MM.1S (cell line): ENCODE data around the gene TBL1XR1.

ENCODE experiments used
- DNase-seq: peaks from one replicate; pipeline ENCODE4 v3.0.0-alpha.2; 2015
- H2AFZ ChIP-seq: fragments of 300-600 bp; sonication (generic); 2 replicates; pipeline ENCODE4 v1.6.0; 2016; ENCODE audit warnings: antibody characterized with exemption, low read length
- H3F3A ChIP-seq: fragments of 300-600 bp; sonication (generic); 2 replicates; pipeline ENCODE4 v1.6.1; 2016; ENCODE audit warnings: mild to moderate bottlenecking, antibody characterized with exemption, low read length, moderate library complexity, mixed read lengths; ENCODE audit not compliant: insufficient read depth
- H3K27ac ChIP-seq: fragments of 300-600 bp; sonication (generic); 2 replicates; pipeline ENCODE4 v1.5.1; 2016; ENCODE audit warnings: mild to moderate bottlenecking, low read length
- H3K27me3 ChIP-seq: fragments of 300-600 bp; sonication (generic); replicated peaks from 2 replicates; pipeline ENCODE4 v1.6.0; 2016; ENCODE audit warnings: low read length; ENCODE audit not compliant: insufficient read depth
- H3K36me3 ChIP-seq: fragments of 300-600 bp; sonication (generic); replicated peaks from 2 replicates; pipeline ENCODE4 v1.6.1; 2016; ENCODE audit warnings: mild to moderate bottlenecking, low read length, mixed read lengths; ENCODE audit not compliant: insufficient read depth
- H3K4me1 ChIP-seq: fragments of 300-600 bp; sonication (generic); 2 replicates; pipeline ENCODE4 v1.6.1; 2016; ENCODE audit warnings: low read length, mixed read lengths
- H3K4me2 ChIP-seq: fragments of 300-600 bp; sonication (generic); 2 replicates; pipeline ENCODE4 v1.6.0; 2016; ENCODE audit warnings: low read depth, low read length
- H3K4me3 ChIP-seq: fragments of 300-600 bp; sonication (generic); 2 replicates; pipeline ENCODE4 v1.5.1; 2016; ENCODE audit warnings: low read length, mixed read lengths
- H3K79me2 ChIP-seq: fragments of 300-600 bp; sonication (generic); 2 replicates; pipeline ENCODE4 v1.6.1; 2016; ENCODE audit warnings: mixed run types, low read length, mixed read lengths
- H3K9ac ChIP-seq: fragments of 300-600 bp; sonication (generic); 2 replicates; pipeline ENCODE4 v1.6.1; 2016; ENCODE audit warnings: low read length, mixed read lengths
- H3K9me2 ChIP-seq: fragments of 300-600 bp; sonication (generic); replicated peaks from 2 replicates; pipeline ENCODE4 v1.6.1; 2016; ENCODE audit warnings: mild to moderate bottlenecking, low read length, mixed read lengths; ENCODE audit not compliant: insufficient read depth
- H3K9me3 ChIP-seq: fragments of 300-600 bp; sonication (generic); replicated peaks from 2 replicates; pipeline ENCODE4 v1.6.1; 2016; ENCODE audit warnings: mild to moderate bottlenecking, low read length, mixed read lengths; ENCODE audit not compliant: insufficient read depth
- H4K20me1 ChIP-seq: fragments of 300-600 bp; sonication (generic); 2 replicates; pipeline ENCODE4 v1.6.1; 2016; ENCODE audit warnings: mild to moderate bottlenecking, low read length, moderate library complexity, mixed read lengths; ENCODE audit not compliant: insufficient read depth
- EZH2 ChIP-seq: fragments of 300-600 bp; sonication (generic); optimal IDR thresholded peaks from 2 replicates; pipeline ENCODE3; 2017; ENCODE audit warnings: low read depth, mild to moderate bottlenecking, antibody characterized with exemption, low read length, mixed read lengths
- EZH2phosphoT487 ChIP-seq: fragments of 300-600 bp; sonication (generic); IDR thresholded peaks from 2 replicates; pipeline ENCODE4 v1.6.1; 2018; ENCODE audit warnings: antibody characterized with exemption, low read length
- TF ChIP-seq, protein P1 (sequence below): fragments of 300-600 bp; sonication (generic); IDR thresholded peaks from 2 replicates; pipeline ENCODE4 v1.5.1; 2016; ENCODE audit warnings: antibody characterized with exemption, low read length, mixed read lengths

TBL1XR1 gene

DNA sequence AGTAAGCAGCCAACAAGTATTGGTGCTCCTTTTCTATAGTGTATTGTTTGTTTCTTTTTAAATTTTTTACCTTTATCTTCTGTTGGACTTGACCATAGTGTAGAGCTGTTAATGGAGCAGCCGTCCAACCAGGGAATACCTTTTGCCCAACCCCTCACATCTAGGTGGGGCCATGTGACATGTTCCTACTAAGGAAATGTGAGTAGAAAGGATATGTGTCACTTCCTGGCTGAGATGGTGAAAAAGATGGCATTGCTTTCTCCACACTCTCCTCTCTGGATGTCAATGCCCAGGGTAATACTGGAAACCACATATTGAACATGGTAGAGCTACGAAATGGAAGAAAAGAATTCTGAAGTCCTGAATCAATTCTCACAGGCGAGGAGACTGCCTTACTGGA is 218.8 kb downstream of the TBL1XR1 start:
- Histone ChIP-seq H3K27me3 (no peaks in the 10 kb centered on the region), H2AFZ (no peak overlapping the region)
- DNase-seq, result no peak

GRCh38 chr3:176977331-176977730 is 220.0 kb downstream of the TBL1XR1 start:
- TF ChIP-seq EZH2phosphoT487, result no peak
- TF ChIP-seq, protein P1, sequence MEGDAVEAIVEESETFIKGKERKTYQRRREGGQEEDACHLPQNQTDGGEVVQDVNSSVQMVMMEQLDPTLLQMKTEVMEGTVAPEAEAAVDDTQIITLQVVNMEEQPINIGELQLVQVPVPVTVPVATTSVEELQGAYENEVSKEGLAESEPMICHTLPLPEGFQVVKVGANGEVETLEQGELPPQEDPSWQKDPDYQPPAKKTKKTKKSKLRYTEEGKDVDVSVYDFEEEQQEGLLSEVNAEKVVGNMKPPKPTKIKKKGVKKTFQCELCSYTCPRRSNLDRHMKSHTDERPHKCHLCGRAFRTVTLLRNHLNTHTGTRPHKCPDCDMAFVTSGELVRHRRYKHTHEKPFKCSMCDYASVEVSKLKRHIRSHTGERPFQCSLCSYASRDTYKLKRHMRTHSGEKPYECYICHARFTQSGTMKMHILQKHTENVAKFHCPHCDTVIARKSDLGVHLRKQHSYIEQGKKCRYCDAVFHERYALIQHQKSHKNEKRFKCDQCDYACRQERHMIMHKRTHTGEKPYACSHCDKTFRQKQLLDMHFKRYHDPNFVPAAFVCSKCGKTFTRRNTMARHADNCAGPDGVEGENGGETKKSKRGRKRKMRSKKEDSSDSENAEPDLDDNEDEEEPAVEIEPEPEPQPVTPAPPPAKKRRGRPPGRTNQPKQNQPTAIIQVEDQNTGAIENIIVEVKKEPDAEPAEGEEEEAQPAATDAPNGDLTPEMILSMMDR, result no peak
- no peak for TF ChIP-seq EZH2
- Histone ChIP-seq H3K79me2 (no peaks in the 10 kb centered on the region), H3K9me3 (no peaks in the 10 kb centered on the region), H4K20me1 (no peaks in the 10 kb centered on the region), H3K27ac (no peak overlapping the region), H3K4me3 (no peak overlapping the region), H3K27me3 (no peaks in the 10 kb centered on the region), H3K36me3 (no peaks in the 10 kb centered on the region), H3K9ac (no peak overlapping the region), H3F3A (no peaks in the 10 kb centered on the region), H2AFZ (no peak overlapping the region), H3K4me2 (no peak overlapping the region), H3K9me2 (no peaks in the 10 kb centered on the region), H3K4me1 (no peaks in the 10 kb centered on the region)
- DNase-seq, result no peak

More for the DNA sequence above, 218.8 kb downstream of the TBL1XR1 start:
- Histone ChIP-seq H3K79me2 (no peaks in the 10 kb centered on the region), H3K9me3 (no peaks in the 10 kb centered on the region), H3K4me1 (no peaks in the 10 kb centered on the region), H3K9ac (no peak overlapping the region), H3K4me2 (no peak overlapping the region), H3F3A (no peaks in the 10 kb centered on the region), H3K27ac (no peak overlapping the region), H3K36me3 (no peaks in the 10 kb centered on the region), H3K9me2 (no peaks in the 10 kb centered on the region), H4K20me1 (no peaks in the 10 kb centered on the region), H3K4me3 (no peak overlapping the region)
- no peak for TF ChIP-seq EZH2phosphoT487

GRCh38 chr3:176976586-176976985 is 220.7 kb downstream of the TBL1XR1 start:
- Histone ChIP-seq H3K27me3 (no peaks in the 10 kb centered on the region), H3K9me3 (no peaks in the 10 kb centered on the region), H3K4me3 (no peak overlapping the region), H3K4me1 (no peaks in the 10 kb centered on the region), H3K79me2 (no peaks in the 10 kb centered on the region), H3K36me3 (no peaks in the 10 kb centered on the region), H2AFZ (no peak overlapping the region), H3K4me2 (no peak overlapping the region), H3K9ac (no peak overlapping the region), H3F3A (no peaks in the 10 kb centered on the region), H3K9me2 (no peaks in the 10 kb centered on the region), H4K20me1 (no peaks in the 10 kb centered on the region), H3K27ac (no peak overlapping the region)
- TF ChIP-seq, protein P1, result no peak
- TF ChIP-seq EZH2phosphoT487, result no peak
- TF ChIP-seq EZH2, result no peak
- DNase-seq, result no peak

DNA sequence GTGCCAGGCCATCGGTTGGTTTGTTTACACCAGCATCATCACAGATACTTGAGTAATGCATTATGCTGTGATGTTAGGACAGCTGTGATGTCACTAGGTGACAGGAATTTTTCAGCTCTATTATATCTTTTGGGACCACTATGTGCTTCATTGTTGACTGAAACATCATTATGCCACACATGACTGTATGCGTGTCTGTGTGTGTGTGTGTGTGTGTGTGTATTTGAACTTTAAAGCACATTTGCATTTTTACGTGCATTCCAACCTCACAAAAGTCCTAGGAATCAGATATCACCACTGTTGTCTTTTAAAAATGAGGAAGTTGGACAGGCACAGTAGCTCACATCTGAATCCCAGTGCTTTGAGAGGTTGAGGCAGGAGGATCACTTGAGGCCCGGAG is 223.0 kb downstream of the TBL1XR1 start:
- Histone ChIP-seq H3K4me2 (no peak overlapping the region), H3K9me3 (no peaks in the 10 kb centered on the region), H4K20me1 (no peaks in the 10 kb centered on the region), H3K36me3 (no peaks in the 10 kb centered on the region), H3K27me3 (no peaks in the 10 kb centered on the region), H2AFZ (no peak overlapping the region), H3K9me2 (no peaks in the 10 kb centered on the region), H3K9ac (no peak overlapping the region), H3K4me1 (no peaks in the 10 kb centered on the region), H3K4me3 (no peak overlapping the region), H3F3A (no peaks in the 10 kb centered on the region), H3K79me2 (no peaks in the 10 kb centered on the region), H3K27ac (no peak overlapping the region)
- no peak for TF ChIP-seq EZH2
- TF ChIP-seq EZH2phosphoT487, result no peak
- TF ChIP-seq, protein P1, result no peak
- no peak for DNase-seq
